Measurements from ENCODE around the gene PODN. TPM values are rescaled to one million over a fixed set of nuclear protein-coding genes. Genes with fewer than 3 reads are reported as not detected.

Gene PODN
- total and polyA plus RNA-seq, 2 donors (not counting 3 experiments of a cell fraction or from before 2014, with no cell fraction given), result 1.3 to 1.5 TPM

- DNase-seq (ENCODE audit: low read depth, low spot score), result peak; percentile 91
- CTCF ChIA-PET, result interaction anchor here (0.6 to 1.9 kb wide), 8 partner anchors 11 to 205 kb away, joined by 3 to 6 read pairs (median 4); partner anchors contain the start of gene ZYG11A
- peaks cover 0 to 3% of the 10 kb centered on the region in 2 experiments for H3K36me3 ChIP-seq (ENCODE audit: control insufficient read depth in 2 of 2, extremely low read depth in 1 of 2, insufficient read depth in 2 of 2, low read length in 2 of 2)
- peak overlapping the region; percentile 72 for H2AFZ ChIP-seq (ENCODE audit: low read depth, low read length)
- H3K4me2 ChIP-seq (ENCODE audit: insufficient read depth, low read length), result peak overlapping the region; percentile 67
- POLR2A ChIA-PET, result interaction anchor here (0.7 kb wide), 1 partner anchor 13 kb away, joined by 4 read pairs; no protein-coding TSS in a partner anchor
- no peaks in the 10 kb centered on the region for H3K27me3 ChIP-seq (ENCODE audit: control insufficient read depth in 2 of 2, insufficient read depth in 2 of 2, low read length in 2 of 2)
- H3K9me3 ChIP-seq (replicated peaks; ENCODE audit: control insufficient read depth, insufficient read depth, low read length), result no peaks in the 10 kb centered on the region
- TF ChIP-seq FOS (IDR thresholded peaks at IDR 0.05; ENCODE audit: borderline replicate concordance, insufficient read depth, low read length), result no peak
- peak; percentile 88 for TF ChIP-seq MAX (IDR thresholded peaks at IDR 0.05; ENCODE audit: insufficient read depth, insufficient read length)
- TF ChIP-seq MYC (IDR thresholded peaks at IDR 0.05; ENCODE audit: low read depth, low read length), result peak; percentile 92
- peak; percentile 8 for TF ChIP-seq JUN (IDR thresholded peaks at IDR 0.05; ENCODE audit: borderline replicate concordance, insufficient read depth, insufficient read length, low read depth)
- H3K9me1 ChIP-seq (replicated peaks; ENCODE audit: control insufficient read depth, extremely low read depth, insufficient read depth, low read length), result no peaks in the 10 kb centered on the region
- no peak overlapping the region for H3K4me3 ChIP-seq (replicated peaks in 1 of 3; ENCODE audit: insufficient read depth in 1 of 3, low read depth in 1 of 3, low read length in 3 of 3)
- peak overlapping the region; percentile 42 for H3K9ac ChIP-seq (replicated peaks; ENCODE audit: extremely low read depth, insufficient read depth, low read length)
- dilution Hi-C loops (cut with MboI; ENCODE audit: extremely low pct_ligation_motif_present, low sequenced_read_pairs), result no loop called here
- BruUV-seq (replicated peaks), result no TSS peak
- peak; percentile 89 for FAIRE-seq
- H3K79me2 ChIP-seq (ENCODE audit: control insufficient read depth, insufficient read depth, low read length), result no peaks in the 10 kb centered on the region
- peak overlapping the region; percentile 95 for H3K27ac ChIP-seq (ENCODE audit: insufficient read depth, low read depth, low read length)
- peaks cover 46% of the 10 kb centered on the region for H3K4me1 ChIP-seq (ENCODE audit: control insufficient read depth, extremely low read depth, insufficient read depth, low read length)
- intact Hi-C loops (cut with micrococcal nuclease), result loop anchor here (1.0 to 5.0 kb wide), 3 partner anchors 15 to 345 kb away; partner anchors contain the start of gene PODN
- no peaks in the 10 kb centered on the region for H4K20me1 ChIP-seq (replicated peaks; ENCODE audit: control insufficient read depth, extremely low read depth, insufficient read depth, low read length)
These were observed 15.1 kb upstream of the PODN start for GRCh38 chr1:53046930-53047329.
